SK-N-SH treated with all-trans-retinoic acid at 6 μM for 48 hours (cell line): ENCODE results near the gene TM7SF2.

Source experiments
- ATAC-seq: fragments of 200-7000 bp; cut with Tn5 transposase; 3 replicates; pipeline ENCODE4 v1.9.1; 2020; ENCODE audit warnings: mild to moderate bottlenecking, moderate library complexity
- ARNTL ChIP-seq: fragments of 450-650 bp; formaldehyde crosslinking; IDR thresholded peaks from 2 replicates; pipeline ENCODE4 v1.5.0; 2020; ENCODE audit warnings: low read depth, mild to moderate bottlenecking, moderate library complexity, borderline replicate concordance
- PPARA ChIP-seq: fragments of 250-450 bp; sonication (Bioruptor Pico); IDR thresholded peaks from 2 replicates; pipeline ENCODE4 v1.5.0; 2020; ENCODE audit warnings: mild to moderate bottlenecking, borderline replicate concordance
- RARB ChIP-seq: fragments of 250-450 bp; sonication (Bioruptor Pico); IDR thresholded peaks from 2 replicates; pipeline ENCODE4 v1.8.0; 2021; ENCODE audit warnings: mild to moderate bottlenecking, moderate library complexity
- SNAI2 ChIP-seq: fragments of 250-450 bp; sonication (Bioruptor Pico); IDR thresholded peaks from 2 replicates; pipeline ENCODE4 v1.5.0; 2020; ENCODE audit warnings: mild to moderate bottlenecking, moderate library complexity
- ZC3H10 ChIP-seq: fragments of 250-450 bp; sonication (Bioruptor Pico); IDR thresholded peaks from 2 replicates; pipeline ENCODE4 v1.5.1; 2021; ENCODE audit warnings: mild to moderate bottlenecking, moderate library complexity
- ZFP3 ChIP-seq: fragments of 250-450 bp; sonication (Bioruptor Pico); IDR thresholded peaks from 2 replicates; pipeline ENCODE4 v1.5.0; 2020; ENCODE audit warnings: mild to moderate bottlenecking, moderate library complexity
- ZFP30 ChIP-seq: fragments of 450-650 bp; formaldehyde crosslinking; IDR thresholded peaks from 2 replicates; pipeline ENCODE4 v1.5.0; 2022; ENCODE audit warnings: mild to moderate bottlenecking, moderate library complexity
- ZNF70 ChIP-seq: fragments of 450-650 bp; formaldehyde crosslinking; IDR thresholded peaks from 2 replicates; pipeline ENCODE4 v1.5.0; 2020; ENCODE audit warnings: mild to moderate bottlenecking, moderate library complexity
- TF ChIP-seq, protein P1 (sequence below): fragments of 250-450 bp; sonication (Bioruptor Pico); IDR thresholded peaks from 2 replicates; pipeline ENCODE4 v1.8.0; 2020; ENCODE audit warnings: mild to moderate bottlenecking, moderate library complexity, borderline replicate concordance
- TF ChIP-seq, protein P2 (sequence below): fragments of 250-450 bp; sonication (Bioruptor Pico); IDR thresholded peaks from 2 replicates; pipeline ENCODE4 v1.5.0; 2020; ENCODE audit warnings: mild to moderate bottlenecking, moderate library complexity
- TF ChIP-seq, protein P3 (sequence below): fragments of 250-450 bp; sonication (Bioruptor Pico); IDR thresholded peaks from 2 replicates; pipeline ENCODE4 v1.8.0; 2021; ENCODE audit warnings: low read depth, mild to moderate bottlenecking, moderate library complexity, borderline replicate concordance

Gene TM7SF2

DNA sequence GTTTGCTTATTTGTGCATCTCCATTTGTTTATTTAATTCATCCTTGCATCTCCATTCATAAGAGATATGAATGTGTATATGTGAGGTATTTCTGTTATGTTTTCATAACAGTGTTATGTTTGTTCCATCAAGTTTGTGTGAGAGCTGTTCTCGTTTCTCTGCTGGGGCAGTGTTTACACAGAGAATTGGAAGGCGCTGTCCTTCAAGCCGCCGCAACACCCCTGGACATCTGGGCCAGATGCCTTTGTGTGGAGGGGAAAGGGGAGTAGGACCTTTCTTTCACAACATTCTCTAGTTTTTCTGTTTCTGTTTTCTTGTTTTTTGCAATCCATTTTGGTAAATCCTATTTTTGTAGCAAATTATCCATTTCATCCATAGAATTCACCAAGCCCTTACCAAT is 7.0 kb upstream of the TM7SF2 start:
- TF ChIP-seq, protein P1, sequence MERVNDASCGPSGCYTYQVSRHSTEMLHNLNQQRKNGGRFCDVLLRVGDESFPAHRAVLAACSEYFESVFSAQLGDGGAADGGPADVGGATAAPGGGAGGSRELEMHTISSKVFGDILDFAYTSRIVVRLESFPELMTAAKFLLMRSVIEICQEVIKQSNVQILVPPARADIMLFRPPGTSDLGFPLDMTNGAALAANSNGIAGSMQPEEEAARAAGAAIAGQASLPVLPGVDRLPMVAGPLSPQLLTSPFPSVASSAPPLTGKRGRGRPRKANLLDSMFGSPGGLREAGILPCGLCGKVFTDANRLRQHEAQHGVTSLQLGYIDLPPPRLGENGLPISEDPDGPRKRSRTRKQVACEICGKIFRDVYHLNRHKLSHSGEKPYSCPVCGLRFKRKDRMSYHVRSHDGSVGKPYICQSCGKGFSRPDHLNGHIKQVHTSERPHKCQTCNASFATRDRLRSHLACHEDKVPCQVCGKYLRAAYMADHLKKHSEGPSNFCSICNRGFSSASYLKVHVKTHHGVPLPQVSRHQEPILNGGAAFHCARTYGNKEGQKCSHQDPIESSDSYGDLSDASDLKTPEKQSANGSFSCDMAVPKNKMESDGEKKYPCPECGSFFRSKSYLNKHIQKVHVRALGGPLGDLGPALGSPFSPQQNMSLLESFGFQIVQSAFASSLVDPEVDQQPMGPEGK (CRISPR knock-in tag) = no peak
- TF ChIP-seq SNAI2 (CRISPR knock-in tag) = no peak
- TF ChIP-seq ZNF70 = no peak
- TF ChIP-seq ZC3H10 (CRISPR knock-in tag) = no peak
- TF ChIP-seq, protein P2, sequence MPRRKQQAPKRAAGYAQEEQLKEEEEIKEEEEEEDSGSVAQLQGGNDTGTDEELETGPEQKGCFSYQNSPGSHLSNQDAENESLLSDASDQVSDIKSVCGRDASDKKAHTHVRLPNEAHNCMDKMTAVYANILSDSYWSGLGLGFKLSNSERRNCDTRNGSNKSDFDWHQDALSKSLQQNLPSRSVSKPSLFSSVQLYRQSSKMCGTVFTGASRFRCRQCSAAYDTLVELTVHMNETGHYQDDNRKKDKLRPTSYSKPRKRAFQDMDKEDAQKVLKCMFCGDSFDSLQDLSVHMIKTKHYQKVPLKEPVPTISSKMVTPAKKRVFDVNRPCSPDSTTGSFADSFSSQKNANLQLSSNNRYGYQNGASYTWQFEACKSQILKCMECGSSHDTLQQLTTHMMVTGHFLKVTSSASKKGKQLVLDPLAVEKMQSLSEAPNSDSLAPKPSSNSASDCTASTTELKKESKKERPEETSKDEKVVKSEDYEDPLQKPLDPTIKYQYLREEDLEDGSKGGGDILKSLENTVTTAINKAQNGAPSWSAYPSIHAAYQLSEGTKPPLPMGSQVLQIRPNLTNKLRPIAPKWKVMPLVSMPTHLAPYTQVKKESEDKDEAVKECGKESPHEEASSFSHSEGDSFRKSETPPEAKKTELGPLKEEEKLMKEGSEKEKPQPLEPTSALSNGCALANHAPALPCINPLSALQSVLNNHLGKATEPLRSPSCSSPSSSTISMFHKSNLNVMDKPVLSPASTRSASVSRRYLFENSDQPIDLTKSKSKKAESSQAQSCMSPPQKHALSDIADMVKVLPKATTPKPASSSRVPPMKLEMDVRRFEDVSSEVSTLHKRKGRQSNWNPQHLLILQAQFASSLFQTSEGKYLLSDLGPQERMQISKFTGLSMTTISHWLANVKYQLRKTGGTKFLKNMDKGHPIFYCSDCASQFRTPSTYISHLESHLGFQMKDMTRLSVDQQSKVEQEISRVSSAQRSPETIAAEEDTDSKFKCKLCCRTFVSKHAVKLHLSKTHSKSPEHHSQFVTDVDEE (CRISPR knock-in tag) = no peak
- TF ChIP-seq, protein P3, sequence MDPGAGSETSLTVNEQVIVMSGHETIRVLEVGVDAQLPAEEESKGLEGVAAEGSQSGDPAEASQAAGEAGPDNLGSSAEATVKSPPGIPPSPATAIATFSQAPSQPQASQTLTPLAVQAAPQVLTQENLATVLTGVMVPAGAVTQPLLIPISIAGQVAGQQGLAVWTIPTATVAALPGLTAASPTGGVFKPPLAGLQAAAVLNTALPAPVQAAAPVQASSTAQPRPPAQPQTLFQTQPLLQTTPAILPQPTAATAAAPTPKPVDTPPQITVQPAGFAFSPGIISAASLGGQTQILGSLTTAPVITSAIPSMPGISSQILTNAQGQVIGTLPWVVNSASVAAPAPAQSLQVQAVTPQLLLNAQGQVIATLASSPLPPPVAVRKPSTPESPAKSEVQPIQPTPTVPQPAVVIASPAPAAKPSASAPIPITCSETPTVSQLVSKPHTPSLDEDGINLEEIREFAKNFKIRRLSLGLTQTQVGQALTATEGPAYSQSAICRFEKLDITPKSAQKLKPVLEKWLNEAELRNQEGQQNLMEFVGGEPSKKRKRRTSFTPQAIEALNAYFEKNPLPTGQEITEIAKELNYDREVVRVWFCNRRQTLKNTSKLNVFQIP (CRISPR knock-in tag) = no peak
- TF ChIP-seq, all 23 proteins: peak for 0
- ATAC-seq = no peak

DNA sequence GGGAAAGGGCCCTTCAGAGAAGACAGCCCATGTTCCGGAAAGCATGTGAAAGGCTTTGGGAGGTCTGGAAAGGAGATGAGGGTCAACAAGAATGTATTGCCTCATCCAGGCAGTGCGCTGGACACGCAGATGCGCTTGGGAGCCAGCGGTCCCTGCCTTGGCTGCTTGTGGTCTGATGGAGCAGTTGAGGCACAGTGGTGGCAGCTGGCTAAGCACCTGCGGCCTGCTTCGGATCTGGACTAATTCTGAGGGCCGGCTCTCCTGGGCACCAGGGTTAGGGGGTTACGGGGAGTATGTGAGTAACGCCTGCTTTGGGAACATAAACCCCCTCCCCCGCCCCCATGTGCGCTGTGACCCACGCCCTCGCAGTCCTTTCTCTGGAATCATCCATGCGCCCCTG is 4.6 kb upstream of the TM7SF2 start:
- no peak for TF ChIP-seq RARB (CRISPR knock-in tag)
- TF ChIP-seq ZFP3 (CRISPR knock-in tag) = no peak
- TF ChIP-seq, protein P3 (CRISPR knock-in tag) = no peak
- no peak for TF ChIP-seq ZFP30
- TF ChIP-seq PPARA (CRISPR knock-in tag) = no peak
- no peak for TF ChIP-seq ARNTL
- TF ChIP-seq ZNF70 = no peak
- no peak for ATAC-seq

DNA sequence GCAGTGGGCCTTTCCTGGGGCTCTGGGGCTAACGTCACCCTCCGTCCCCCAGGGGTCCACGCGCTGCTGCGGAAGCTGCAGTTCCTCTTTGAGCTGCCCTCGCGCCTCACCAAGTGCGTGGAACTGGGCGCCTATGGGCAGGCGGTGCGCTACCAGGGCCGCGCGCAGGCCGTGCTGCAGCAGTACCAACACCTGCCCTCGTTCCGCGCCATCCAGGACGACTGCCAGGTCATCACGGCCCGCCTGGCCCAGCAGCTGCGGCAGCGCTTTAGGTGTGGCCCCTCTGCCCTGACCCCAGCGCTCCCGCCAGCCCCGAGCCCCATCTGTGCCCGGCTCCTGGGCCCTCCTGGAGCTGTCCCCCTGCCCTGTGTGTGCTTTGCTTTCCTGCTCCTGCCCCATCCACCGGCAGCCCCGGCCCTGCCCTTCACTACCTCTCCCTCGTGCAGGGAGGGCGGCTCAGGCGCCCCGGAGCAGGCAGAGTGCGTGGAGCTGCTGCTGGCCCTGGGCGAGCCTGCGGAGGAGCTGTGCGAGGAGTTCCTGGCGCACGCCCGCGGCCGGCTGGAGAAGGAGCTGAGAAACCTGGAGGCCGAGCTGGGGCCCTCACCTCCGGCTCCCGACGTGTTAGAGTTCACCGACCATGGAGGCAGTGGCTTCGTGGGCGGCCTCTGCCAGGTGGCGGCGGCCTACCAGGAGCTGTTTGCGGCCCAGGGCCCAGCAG is 3.8 kb upstream of the TM7SF2 start:
- TF ChIP-seq, protein P2 (CRISPR knock-in tag) = no peak
- no peak for TF ChIP-seq ZFP30
- no peak for TF ChIP-seq ZNF70
- TF ChIP-seq, protein P1 (CRISPR knock-in tag) = no peak
- TF ChIP-seq ZC3H10 (CRISPR knock-in tag) = no peak
- ATAC-seq = no peak
